ENCODE results near the gene PCGF6.
A peak's percentile ranks its signal among the peaks of the same experiment; 100 is the strongest.

PCGF6 gene

DNA sequence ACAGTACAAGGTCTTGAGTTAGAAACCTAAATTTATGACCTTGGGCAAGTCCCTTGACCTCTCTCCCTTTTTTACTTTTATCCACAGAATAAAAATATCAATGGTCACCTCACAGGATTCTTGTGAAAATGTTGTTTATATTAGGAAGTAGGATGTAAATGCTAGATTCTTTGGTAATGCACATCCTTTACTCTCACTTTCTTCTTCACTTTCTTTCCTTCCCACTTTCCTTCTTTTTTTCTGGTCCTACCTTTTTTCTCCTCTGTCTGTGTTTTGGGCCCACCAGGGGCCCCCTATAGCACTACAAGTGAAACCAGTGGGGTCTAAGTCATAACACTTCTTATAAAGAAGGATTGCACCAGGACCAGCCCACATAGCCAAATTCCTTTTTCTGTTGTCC lies 93.1 kb downstream of the PCGF6 start:
- DNase-seq, result no peak

DNA sequence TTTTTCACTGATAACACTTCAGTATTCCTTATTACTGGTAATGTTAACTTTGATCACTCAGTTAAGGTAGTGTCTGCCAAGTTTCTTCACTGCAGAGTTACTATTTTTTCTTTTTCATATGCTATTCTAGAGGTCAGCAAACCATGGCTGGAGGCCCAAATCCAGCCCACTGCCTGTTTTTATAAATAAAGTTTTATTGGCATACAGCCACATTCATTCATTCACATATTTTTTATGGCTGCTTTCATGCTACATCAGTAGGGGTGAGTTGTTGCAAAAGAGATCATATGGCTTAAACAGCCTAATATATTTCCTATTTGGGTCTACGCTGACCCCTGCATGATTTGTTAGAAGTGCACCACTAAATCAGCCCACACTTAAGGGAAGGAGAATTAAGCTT lies 94.3 kb downstream of the PCGF6 start:
- no peak for DNase-seq

DNA sequence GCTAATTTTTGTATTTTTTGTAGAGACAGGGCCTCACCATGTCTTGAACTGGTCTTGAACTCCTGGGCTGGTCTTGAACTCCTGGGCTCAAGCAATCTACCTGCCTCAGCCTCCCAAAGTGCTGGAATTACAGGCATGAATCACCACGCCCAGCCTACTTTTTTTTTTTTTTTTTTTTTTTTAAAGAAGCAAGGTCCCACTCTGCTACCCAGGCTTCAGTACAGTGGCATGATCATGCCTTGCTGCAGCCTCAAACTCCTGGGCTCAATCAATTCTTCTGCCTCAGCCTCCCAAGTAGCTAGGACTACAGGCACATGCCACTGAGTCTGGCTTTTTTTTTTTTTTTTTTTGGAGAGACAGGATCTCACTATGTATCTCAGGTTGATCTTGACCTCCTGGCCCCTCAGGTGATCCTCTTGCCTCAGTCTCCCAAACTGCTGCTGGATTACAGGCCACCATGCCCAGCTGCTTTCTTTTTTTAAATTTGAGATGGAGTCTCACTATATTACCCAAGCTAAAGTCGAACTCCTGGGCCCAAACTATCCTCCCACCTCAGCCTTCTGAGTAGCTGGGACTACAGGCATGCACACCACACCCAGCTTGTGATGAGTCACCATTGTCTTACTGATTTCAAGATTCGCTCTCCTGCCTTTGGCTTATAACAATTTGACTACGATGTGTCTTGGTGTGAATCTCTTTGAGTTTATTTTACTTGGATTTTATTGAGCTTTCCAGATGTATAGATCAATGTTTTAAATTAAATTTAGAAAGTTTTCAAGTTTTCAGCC lies 96.2 kb downstream of the PCGF6 start:
- peak in 9 of 56 donors; percentile 4 to 63 (median 28) for DNase-seq

DNA sequence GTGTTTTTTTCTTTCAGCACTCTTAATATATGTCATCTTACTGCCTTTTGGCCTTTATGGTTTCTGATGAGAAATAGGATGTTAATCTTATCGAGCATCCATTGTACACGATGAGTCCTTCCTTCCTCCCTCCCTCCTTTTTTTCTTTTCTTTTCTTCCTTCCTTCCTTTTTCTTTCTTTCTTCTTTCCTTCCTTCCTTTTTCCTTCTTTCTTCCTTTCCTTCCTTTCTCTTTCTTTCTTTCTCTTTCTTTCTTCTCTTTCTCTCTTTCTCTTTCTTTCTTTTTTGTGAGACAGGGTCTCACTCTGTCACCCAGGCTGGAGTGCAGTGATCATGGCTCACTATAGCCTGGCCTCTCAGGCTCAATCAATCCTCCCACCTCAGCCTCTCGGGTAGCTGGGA lies 96.8 kb downstream of the PCGF6 start:
- no peak for DNase-seq

All from nucleus accumbens (tissue), 56 donors.